ENCODE data around the gene OSTM1. TPM values are rescaled to one million over a fixed set of nuclear protein-coding genes. Genes with fewer than 3 reads are reported as not detected.

Gene OSTM1
- total RNA-seq, 2 donors from 2014 or later, result 10.1 to 19.3 TPM

Other genes with a start within 250 kb of the OSTM1 start
- gene SEC63, start 116.5 kb downstream of the OSTM1 start, total RNA-seq, result 10 to 100 TPM; 72.6 to 88.0 TPM
- gene NR2E1, start 91.3 kb upstream of the OSTM1 start, total RNA-seq, result not detected
- gene SNX3, start 186.3 kb upstream of the OSTM1 start, total RNA-seq, result 10 to 100 TPM; 60.1 to 84.6 TPM
- gene AFG1L, start 220.3 kb upstream of the OSTM1 start, total RNA-seq, result 1 to 10 TPM; 5.9 to 6.1 TPM